Neural progenitor cell (in vitro differentiated cells): ENCODE measurements around the gene MYOM3.

Source experiments
- CTCF ChIP-seq: fragments of 200-600 bp; sonication (generic); IDR thresholded peaks from 2 replicates; pipeline ENCODE4 v1.5.1; 2017; ENCODE audit warnings: antibody characterized with exemption, mild to moderate bottlenecking
- EZH2 ChIP-seq: fragments of 200-600 bp; sonication (generic); IDR thresholded peaks from 2 replicates; pipeline ENCODE4 v1.6.1; 2017; ENCODE audit warnings: antibody characterized with exemption, mild to moderate bottlenecking, moderate library complexity
- EZH2phosphoT487 ChIP-seq: fragments of 200-600 bp; sonication (generic); IDR thresholded peaks from 2 replicates; pipeline ENCODE4 v1.6.1; 2017; ENCODE audit warnings: antibody characterized with exemption

GRCh38 chr1:24022581-24023361, 89.2 kb downstream of the MYOM3 start:
- TF ChIP-seq CTCF (no peak), EZH2 (no peak), EZH2phosphoT487 (no peak)
